BE2C (cell line): ENCODE data around the gene ARHGAP24.

Experiments used
- DNase-seq: peaks from one replicate; pipeline ENCODE4 v3.0.0-alpha.2; 2020
- H3K27me3 ChIP-seq: fragments of 250-450 bp; sonication (Bioruptor Pico); 2 replicates; pipeline ENCODE4 v1.5.1; 2020; ENCODE audit warnings: mild to moderate bottlenecking
- H3K36me3 ChIP-seq: fragments of 250-450 bp; sonication (Bioruptor Pico); 2 replicates; pipeline ENCODE4 v1.5.1; 2020; ENCODE audit warnings: mild to moderate bottlenecking
- H3K4me1 ChIP-seq: fragments of 250-450 bp; sonication (Bioruptor Pico); 2 replicates; pipeline ENCODE4 v1.5.1; 2020
- H3K4me3 ChIP-seq: 2 replicates; pipeline ENCODE4 v1.5.1; 2011; ENCODE audit warnings: low read depth, low read length
- H3K9me3 ChIP-seq: fragments of 250-450 bp; sonication (Bioruptor Pico); 2 replicates; pipeline ENCODE4 v1.5.1; 2020
- TF ChIP-seq, protein P1 (sequence below): IDR thresholded peaks from 2 replicates; pipeline ENCODE4 v1.5.1; 2012; ENCODE audit warnings: mild to moderate bottlenecking, low read depth, low read length

Gene ARHGAP24

DNA sequence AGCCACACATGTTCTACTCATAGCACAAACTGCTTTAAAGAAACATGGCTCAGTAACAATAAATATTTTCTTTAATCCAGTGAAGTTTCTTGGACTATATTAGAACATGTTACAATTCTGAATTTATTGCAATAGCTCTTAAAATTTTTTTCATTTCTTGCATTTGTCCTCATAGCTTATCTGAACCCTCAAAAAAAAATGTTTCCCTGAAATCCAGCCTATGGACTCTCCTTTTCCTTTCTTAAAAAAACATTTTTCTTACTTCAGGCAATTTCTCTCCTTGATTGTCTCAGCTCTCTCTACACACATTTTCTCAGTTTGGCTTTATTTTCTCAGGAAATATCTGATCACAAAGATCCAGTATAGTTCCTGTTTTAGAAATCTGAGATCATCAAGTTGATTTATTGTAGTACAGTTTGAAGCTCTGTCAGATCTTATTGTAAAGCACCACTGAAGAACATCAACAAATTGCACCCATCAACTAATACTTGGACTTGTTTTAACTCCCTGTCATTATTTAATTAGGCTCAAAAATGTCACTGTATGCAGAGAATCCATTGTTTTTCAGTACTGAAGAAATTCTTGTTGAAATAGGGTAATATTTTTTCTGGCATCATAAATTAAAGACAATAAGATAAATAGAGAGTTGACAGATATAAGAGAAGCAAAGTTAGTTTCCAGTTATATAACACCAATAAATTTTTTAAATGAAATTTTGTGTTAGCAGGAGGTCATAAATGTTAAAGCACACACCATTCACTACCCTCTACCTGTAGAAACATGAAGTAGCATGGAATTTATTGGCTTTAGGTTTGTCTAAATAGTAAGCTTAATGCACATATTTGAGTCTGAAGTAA is 317.7 kb downstream of the ARHGAP24 start:
- no peaks in the 10 kb centered on the region for H3K27me3 ChIP-seq
- no peaks in the 10 kb centered on the region for H3K9me3 ChIP-seq
- no peaks in the 10 kb centered on the region for H3K4me1 ChIP-seq
- TF ChIP-seq, protein P1, sequence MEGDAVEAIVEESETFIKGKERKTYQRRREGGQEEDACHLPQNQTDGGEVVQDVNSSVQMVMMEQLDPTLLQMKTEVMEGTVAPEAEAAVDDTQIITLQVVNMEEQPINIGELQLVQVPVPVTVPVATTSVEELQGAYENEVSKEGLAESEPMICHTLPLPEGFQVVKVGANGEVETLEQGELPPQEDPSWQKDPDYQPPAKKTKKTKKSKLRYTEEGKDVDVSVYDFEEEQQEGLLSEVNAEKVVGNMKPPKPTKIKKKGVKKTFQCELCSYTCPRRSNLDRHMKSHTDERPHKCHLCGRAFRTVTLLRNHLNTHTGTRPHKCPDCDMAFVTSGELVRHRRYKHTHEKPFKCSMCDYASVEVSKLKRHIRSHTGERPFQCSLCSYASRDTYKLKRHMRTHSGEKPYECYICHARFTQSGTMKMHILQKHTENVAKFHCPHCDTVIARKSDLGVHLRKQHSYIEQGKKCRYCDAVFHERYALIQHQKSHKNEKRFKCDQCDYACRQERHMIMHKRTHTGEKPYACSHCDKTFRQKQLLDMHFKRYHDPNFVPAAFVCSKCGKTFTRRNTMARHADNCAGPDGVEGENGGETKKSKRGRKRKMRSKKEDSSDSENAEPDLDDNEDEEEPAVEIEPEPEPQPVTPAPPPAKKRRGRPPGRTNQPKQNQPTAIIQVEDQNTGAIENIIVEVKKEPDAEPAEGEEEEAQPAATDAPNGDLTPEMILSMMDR = no peak
- H3K4me3 ChIP-seq = no peak overlapping the region
- DNase-seq = no peak
- H3K36me3 ChIP-seq = no peaks in the 10 kb centered on the region

DNA sequence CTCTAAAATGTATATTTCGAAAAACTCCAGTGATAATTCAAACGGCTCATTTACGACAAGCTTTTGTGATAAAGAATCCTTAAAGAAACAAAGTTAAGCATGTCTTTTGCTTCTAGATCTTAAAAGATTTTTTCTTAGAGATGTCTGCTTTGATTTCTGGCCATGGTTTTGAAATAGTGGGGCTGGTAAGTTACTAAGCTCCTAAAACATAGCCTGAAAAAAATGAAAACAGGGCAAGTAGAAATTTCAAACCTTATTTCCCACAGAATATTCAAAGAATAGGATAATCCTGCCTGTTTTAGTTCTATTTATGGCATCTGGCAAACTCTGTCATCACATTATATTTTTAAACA is 318.3 kb downstream of the ARHGAP24 start:
- TF ChIP-seq, protein P1 = no peak
- no peaks in the 10 kb centered on the region for H3K4me1 ChIP-seq
- no peaks in the 10 kb centered on the region for H3K27me3 ChIP-seq
- no peaks in the 10 kb centered on the region for H3K9me3 ChIP-seq
- no peak overlapping the region for H3K4me3 ChIP-seq
- H3K36me3 ChIP-seq = no peaks in the 10 kb centered on the region
- DNase-seq = no peak

DNA sequence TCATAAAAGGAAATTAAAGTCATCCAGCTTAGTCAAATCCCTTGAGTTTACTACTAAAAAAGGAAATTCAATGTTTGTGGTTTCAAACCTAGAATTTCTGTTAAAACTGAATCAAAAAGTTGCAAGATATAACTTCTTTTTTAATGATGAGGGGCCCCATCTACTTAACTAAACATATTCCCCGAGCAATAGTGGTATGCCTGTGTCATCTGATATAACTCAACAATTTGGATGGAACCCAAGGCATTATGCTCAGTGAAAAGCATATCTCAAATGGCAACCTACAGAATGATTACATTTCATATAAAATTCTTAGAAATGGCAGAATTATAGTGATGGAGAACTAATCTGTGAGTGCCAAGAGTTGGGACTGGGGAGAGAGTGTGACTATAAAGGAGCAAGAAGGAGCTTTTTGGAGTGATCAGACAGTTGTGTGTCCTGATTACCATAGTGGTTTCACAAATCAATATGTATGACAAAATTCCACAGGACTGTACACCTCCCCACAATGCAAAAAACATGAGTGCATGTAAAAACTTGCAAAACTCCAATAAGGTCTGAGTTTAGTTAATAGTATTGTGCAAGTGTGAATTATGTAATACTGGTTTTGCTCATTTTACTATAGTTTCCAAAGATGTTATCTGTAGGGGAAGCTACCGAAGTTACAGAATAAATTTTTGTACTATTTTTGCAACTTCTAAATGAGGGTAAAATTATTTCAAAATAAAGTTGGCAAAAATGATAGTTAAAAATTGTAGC is 323.2 kb downstream of the ARHGAP24 start:
- no peak overlapping the region for H3K4me3 ChIP-seq
- DNase-seq = no peak

DNA sequence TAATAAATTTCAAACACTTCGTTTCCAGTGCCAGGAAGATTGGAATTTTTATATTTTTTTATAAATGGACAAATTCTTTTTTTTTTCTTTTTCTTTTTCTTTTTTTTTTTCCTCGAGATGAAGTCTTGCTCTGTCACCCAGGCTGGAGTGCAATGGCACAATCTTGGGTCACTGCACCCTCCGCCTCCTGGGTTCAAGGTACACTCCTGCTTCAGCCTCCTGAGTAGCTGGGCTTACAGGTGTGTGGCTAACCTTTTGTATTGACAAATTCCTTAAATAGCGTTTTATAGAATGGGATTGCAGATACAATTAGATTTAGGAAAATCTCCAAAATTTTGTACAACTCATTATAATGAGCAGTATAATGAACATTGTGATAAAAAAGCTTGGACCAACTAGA is 328.9 kb downstream of the ARHGAP24 start:
- DNase-seq = no peak
- no peaks in the 10 kb centered on the region for H3K36me3 ChIP-seq
- no peaks in the 10 kb centered on the region for H3K9me3 ChIP-seq
- H3K4me1 ChIP-seq = no peaks in the 10 kb centered on the region
- no peaks in the 10 kb centered on the region for H3K27me3 ChIP-seq
- no peak overlapping the region for H3K4me3 ChIP-seq
- TF ChIP-seq, protein P1 = no peak

More for the DNA sequence above, 323.2 kb downstream of the ARHGAP24 start:
- Histone ChIP-seq H3K9me3 (no peaks in the 10 kb centered on the region), H3K27me3 (no peaks in the 10 kb centered on the region), H3K4me1 (no peaks in the 10 kb centered on the region), H3K36me3 (no peaks in the 10 kb centered on the region)
- TF ChIP-seq, protein P1 = no peak

DNA sequence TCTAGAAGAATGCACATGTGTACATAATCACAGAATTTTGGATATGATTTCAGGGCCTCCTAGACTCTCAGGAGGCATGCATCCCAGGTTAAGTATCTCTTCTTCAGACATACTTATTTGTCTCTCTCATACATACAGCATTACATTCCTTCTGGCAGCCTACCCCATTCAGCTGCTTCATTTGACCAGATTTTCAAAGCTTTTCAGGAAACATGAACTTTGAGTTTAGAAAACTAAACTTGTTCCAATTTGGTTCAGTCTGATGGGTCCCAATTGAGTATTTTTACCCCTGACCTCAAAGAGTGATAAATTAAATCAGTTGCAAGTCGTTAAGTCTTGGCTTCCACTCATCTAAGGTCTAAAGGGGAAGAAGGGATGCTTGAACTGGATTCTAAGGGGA is 330.9 kb downstream of the ARHGAP24 start:
- no peaks in the 10 kb centered on the region for H3K9me3 ChIP-seq
- H3K4me3 ChIP-seq = no peak overlapping the region
- no peak for DNase-seq
- H3K27me3 ChIP-seq = no peaks in the 10 kb centered on the region
- TF ChIP-seq, protein P1 = no peak
- H3K4me1 ChIP-seq = no peaks in the 10 kb centered on the region
- no peaks in the 10 kb centered on the region for H3K36me3 ChIP-seq

DNA sequence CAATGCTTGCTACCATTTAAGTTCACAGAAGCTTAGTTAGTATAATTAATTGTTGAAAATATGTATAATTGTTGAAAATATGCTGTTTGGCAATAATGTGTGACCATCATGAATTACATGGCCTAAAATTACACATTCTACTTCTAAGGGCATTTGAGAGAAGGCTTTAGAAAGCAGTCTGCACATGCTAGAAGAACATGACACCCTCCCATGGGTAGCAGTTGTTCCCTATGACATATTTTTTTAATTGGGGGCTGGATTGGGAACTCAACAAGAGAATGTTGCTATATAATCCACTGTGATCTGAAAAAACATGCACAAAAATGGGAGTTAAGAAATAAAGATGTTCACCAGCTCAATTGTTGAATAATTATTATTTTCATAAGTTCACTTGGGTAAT is 331.4 kb downstream of the ARHGAP24 start:
- Histone ChIP-seq H3K4me3 (no peak overlapping the region), H3K36me3 (no peaks in the 10 kb centered on the region), H3K9me3 (no peaks in the 10 kb centered on the region), H3K4me1 (no peaks in the 10 kb centered on the region), H3K27me3 (no peaks in the 10 kb centered on the region)
- TF ChIP-seq, protein P1 = no peak
- DNase-seq = no peak
